GM08714 (cell line): ENCODE data around the gene XPR1.
"Not testable (repeated sequence)": the region's sequence is repeated elsewhere in the genome, so short reads cannot be mapped to it uniquely, and the experiment has no call there.

Source experiments
- H3K4me3 ChIP-seq: fragments of 200-500 bp; sonication (Bioruptor generic); 2 replicates; pipeline ENCODE4 v1.5.1; 2014; ENCODE audit warnings: mild to moderate bottlenecking, low read length, inconsistent platforms
- ZNF274 ChIP-seq: IDR thresholded peaks from 2 replicates; pipeline ENCODE4 v1.6.1; 2012; ENCODE audit warnings: mild to moderate bottlenecking, low read depth, low read length

Gene XPR1

DNA sequence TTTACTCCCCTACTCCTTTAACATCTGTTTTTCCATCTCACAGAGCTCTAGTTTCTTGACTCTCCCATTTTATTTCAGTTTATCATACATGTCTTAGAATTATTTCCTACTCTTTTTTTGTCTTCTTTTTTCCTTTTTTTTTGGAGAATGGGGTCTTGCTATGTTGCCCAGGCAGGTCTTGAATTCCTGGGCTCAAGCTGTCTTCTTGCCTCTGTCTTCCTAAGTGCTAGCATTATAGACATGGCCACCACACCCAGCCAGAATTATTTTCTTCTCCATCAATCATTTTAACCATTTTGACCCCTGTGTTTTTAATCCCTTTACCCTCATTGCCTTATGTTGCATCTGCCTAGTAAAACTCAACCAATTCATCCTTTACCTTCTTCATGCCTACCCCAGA lies 157.6 kb downstream of the XPR1 start:
- H3K4me3 ChIP-seq: no peak overlapping the region
- TF ChIP-seq ZNF274: no peak

DNA sequence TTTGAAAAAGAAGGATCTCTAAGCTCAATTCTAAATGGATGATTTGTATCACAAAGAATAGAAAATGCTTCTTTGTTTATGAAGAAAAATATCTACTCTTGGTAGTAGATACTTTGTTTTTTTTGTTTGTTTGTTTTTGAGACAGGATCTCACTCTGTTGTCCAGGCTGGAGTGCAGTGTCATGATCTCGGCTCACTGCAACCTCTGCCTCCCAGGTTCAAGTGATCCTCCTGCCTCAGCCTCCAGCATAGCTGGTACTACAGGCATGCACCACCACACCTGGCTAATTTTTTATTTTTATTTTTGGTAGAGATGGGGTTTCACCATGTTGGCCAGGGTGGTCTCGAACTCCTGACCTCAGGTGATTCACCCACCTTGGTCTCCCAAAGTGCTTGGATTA lies 159.3 kb downstream of the XPR1 start:
- H3K4me3 ChIP-seq: not testable (repeated sequence)

DNA sequence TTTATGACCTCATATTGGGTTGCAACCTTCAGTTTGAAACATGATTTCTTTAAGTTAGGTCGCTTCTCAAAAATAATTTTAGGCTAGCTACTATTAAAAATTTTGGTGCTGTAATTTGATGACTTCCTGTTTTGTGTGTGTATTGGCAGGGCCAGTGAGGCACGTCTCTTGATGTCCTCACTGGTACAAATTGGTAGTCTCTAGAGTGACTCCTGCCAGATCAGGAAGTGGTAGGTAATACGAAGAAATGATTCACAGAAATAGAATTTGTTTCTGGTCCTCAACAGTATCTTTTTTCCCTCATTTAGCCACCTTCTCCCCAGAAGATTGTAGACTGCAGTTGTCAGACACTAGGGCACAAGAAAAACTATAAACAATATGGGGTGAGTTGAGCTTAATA lies 160.0 kb downstream of the XPR1 start:
- H3K4me3 ChIP-seq: no peak overlapping the region
- no peak for TF ChIP-seq ZNF274

DNA sequence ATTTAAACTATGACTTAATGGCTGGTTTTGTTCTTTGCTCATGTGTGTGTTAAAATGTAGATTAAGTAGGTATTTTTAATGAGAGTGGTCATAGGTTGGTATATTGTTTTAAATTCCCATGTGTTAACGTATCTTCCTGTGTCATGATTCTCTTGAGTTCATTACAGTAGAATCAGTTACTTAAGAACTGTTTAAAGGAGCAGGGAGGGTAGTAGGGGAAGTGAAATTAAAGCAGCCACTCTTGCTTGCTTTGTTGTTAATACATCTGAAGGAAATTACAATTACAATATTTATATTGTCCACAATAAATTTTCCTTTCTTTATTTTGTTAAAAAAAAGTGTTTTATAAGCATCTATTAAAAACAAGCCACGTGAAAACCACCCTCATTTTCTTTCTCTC lies 161.6 kb downstream of the XPR1 start:
- H3K4me3 ChIP-seq: no peak overlapping the region
- no peak for TF ChIP-seq ZNF274

DNA sequence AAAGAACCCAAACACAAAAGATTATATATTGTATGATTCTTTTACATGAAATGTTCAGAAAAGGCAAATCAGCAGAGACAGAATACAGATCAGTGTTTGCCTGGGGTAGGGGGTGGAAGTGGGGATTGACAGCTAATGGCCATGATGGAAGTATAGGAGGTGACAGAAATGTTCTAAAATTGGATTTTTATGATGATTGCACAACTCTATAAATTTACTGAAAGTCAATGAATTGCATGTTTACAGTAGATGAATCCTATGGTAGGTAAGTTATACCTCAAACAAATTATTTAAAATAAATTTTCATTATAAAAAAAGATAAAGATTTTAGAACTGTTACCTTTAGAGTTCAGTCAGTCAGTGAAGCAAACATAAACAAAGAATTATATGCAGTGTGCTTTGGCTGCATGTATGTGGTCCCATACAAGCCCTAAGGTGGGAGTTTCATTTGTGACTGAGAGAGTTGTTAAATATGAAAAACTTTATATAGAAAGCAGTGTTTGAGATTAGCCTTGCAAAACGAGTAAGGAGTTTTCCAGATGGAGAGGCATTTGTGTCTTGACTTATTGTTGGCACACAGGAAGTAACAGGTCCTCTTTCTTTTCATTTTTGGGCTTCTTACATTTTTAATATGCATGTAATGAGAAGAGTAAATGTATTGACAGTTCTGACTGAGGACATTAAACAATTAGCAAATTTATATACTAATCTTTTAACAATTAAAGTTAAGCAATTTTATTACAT lies 165.2 kb downstream of the XPR1 start:
- H3K4me3 ChIP-seq: no peak overlapping the region
- TF ChIP-seq ZNF274: no peak

DNA sequence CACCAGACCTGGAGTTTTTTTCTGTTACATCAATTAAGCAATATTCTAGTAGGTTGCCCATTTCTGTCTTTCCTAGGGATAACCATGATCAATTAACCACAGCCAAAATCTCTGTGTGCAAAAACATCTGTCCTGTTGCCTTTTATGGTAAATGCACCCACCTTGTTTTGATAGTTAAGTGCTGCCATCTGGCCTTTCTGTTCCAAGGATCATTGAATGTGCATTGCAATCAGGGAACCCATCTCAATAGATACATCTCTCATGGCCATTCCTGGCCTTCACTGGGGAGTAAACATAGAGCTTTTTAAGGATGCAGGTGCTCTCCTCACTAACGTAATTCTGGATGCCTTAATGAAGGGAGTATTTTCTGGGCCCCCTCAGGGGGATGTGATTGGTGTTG lies 169.1 kb downstream of the XPR1 start:
- H3K4me3 ChIP-seq: no peak overlapping the region
- TF ChIP-seq ZNF274: no peak

DNA sequence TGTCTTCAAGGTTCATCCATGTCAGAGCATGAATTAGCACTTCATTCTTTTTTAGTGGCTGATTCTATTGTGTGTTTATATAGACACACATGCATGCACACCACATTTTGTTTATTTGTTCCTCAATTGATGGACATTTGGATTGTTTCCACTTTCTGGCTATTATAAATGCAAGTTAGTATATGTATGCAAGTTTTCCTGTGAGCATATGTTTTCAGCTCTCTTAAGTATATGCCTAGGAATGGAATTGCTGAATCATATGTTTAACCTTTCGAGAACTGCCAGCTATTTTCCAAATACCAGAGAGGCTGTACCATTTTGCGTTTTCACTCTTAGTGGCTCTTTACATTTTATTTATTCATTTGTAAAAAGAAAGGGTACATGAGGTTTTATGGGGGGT lies 171.0 kb downstream of the XPR1 start:
- no peak overlapping the region for H3K4me3 ChIP-seq
- no peak for TF ChIP-seq ZNF274

DNA sequence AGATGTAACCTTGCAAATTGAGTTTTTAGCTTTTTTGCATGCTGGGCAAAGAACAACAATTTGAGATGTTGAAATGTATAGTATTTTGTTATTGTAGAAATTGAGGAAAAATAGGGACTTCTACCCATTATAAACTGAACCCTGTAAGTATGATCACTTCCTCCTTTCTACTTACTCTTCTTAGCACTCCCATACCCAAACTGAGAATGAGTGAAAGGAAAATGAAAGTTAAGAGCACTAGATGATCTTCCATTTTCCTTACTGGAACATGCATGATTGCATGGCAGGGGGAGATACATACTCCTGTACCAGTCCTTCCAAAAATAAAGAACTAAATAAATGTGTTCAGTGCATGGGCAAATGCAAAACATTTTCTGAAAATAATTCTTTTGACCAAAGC lies 173.5 kb downstream of the XPR1 start:
- no peak for TF ChIP-seq ZNF274
- H3K4me3 ChIP-seq: no peak overlapping the region

DNA sequence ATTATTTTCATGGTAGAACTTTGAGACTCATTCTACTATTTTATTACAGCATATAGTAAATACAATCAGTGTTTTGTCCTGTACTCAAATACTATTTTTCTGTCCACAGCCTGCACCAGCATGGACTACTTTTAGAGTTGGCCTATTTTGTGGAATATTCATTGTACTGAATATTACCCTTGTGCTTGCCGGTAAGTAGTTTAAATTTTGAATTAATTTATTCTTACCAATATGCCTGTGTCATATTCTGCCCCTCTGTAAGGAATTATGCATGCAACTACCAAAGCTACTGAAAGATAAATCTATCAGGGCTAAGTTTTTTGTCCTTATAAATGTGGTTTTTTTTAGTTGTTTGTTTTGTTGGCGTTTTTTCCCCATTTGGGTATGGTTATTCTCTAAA lies 179.5 kb downstream of the XPR1 start:
- no peak for TF ChIP-seq ZNF274
- no peak overlapping the region for H3K4me3 ChIP-seq

DNA sequence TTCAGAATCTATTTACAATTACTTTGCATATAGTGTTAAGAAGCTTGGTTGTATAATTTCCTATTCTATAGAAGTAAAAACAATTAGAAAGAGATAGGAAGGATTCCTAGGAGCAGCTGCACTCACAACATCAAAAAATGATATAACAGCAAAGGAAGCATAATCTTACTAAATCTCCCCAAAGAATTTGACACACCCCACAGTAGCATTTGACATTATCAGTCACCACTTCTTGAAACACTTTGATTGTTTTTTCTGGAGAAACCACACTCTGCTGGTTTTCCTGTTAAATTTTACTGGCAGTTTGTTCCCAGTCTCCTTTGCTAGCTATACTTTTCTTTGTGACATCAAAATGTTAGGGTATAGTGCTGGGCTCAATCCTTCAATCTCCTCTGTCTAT lies 180.1 kb downstream of the XPR1 start:
- no peak for TF ChIP-seq ZNF274
- H3K4me3 ChIP-seq: no peak overlapping the region

DNA sequence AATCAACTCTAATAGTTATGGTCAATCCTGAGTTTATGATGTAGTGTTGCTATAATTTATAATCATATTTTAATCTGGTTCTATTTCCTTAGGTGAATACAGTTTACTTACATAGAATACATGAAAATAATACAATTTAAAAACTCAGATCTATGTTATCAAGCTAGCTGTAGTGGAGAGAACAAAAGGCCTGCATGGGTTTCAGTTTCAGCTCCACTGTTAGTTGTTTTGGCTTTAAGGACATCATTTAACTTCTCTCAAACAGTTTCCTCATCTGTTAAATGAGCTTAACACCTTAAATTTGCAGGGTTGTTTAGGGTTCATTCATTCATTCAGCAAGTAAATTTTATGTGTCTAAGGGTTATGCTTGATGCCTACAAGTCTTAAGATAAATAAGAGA lies 182.4 kb downstream of the XPR1 start:
- no peak overlapping the region for H3K4me3 ChIP-seq
- no peak for TF ChIP-seq ZNF274

DNA sequence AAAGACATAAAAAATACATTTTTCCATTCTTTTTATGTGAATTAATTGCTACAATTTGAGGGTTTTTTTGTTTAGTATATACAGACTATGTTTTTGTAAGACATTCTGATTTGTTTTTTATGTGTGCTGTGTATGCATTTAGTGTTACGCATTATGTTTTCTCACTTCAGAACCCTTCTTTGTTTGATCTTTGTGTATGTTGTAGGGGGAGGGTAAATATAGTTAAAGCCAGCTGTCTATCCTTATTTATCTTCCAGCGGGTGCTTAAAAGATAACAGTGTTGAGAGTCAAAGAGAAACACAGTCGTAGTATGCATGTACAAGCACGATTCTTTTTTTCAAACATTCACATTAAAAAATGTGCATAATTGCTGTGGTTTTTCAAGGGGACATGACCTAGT lies 183.4 kb downstream of the XPR1 start:
- no peak for TF ChIP-seq ZNF274
- H3K4me3 ChIP-seq: no peak overlapping the region

DNA sequence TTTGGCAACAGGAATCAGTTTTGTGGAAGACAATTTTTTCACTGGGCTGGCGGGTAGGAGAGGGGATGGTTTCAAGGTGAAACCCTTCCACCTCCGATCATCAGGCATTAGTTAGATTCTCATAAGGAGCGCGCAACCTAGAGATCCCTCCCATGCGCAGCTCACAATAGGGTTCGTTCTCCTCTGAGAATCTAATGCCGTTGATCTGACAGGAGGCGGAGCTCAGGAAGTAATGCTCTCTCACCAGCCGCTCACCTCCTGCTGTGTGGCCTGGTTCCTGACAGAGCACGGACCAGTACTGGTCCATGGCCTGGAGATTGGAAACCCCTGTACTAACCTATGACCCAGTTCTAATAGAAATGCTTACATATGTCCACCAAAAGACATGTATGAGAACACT lies 184.3 kb downstream of the XPR1 start:
- no peak overlapping the region for H3K4me3 ChIP-seq
- TF ChIP-seq ZNF274: no peak

DNA sequence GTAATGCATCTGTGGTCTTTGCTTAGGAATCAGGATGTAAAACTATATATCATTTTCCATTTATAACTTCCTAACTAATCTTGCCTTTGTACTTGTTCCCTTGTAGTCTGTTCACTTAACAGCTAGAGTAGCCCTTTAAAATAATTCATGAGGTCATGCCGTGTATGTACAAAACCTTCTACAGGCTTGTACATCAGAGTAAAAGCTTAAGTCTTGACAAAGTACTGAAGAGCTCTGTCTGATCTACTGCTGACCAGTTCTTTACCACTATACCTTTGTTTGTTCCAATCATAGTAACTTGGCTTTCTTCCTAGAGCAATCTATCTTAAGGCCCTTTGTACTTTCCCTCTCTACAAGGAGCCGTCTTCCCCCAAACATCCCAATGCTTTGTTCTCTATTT lies 190.1 kb downstream of the XPR1 start:
- H3K4me3 ChIP-seq: no peak overlapping the region
- TF ChIP-seq ZNF274: no peak

DNA sequence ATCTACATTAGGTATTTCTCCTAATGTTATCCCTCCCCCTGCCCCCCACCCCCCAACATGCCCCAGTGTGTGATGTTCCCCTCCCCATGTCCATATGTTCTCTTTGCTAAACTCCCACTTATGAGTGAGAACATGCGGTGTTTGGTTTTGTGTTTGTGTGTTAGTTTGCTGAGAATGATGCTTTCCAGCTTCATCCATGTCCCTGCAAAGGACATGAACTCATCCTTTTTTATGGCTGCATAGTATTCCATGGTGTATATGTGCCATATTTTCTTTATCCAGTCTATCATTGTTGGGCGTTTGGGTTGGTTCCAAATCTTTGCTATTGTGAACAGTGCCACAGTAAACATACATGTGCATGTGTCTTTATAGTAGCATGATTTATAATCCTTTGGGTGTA lies 199.7 kb downstream of the XPR1 start:
- H3K4me3 ChIP-seq: not testable (repeated sequence)

DNA sequence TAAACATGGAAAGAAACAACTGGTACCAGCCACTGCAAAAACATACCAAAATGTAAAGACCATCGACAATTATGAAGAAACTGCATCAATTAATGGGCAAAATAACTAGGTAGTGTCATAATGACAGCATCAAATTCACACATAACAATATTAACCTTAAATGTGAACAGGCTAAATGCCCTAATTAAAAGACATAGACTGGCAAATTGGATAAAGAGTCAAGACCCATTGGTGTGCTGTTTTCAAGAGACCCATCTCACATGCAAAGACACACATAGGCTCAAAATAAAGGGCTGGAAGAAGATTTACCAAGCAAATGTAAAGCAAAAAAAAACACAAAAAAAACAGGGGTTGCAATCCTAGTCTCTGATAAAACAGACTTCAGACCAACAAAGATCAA lies 201.4 kb downstream of the XPR1 start:
- H3K4me3 ChIP-seq: not testable (repeated sequence)

DNA sequence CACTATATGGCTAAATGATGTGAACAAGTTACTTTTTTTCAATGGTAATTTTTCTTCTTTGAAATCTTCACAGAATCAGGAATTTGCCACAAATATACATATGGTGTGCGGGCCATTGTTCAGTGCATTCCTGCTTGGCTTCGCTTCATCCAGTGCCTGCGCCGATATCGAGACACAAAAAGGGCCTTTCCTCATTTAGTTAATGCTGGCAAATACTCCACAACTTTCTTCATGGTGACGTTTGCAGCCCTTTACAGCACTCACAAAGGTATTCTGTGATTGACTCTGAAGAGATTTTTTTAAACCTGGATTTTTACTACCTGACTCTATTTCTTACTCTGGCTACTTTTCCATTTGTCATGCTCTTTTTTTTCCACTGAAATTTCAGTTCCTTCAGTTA lies 204.6 kb downstream of the XPR1 start:
- TF ChIP-seq ZNF274: no peak

DNA sequence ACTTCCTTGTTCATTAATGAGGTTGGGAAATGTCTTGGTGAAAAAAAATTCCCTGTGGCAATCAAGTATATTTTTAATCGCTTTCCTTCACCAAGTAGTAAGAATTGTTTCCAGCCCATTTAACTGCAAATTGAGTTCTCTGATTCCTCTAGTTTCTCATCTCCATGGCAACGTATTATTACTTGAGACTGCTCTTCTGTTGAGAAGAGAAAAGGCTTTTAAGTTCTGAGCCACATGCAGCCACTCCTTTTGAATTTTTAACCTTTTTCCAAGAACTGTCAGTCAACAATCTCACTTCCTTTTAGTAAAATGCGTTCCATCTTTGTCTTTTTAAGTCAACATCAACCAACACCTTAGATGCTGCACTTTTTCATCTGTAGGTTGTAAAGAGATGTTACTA lies 205.2 kb downstream of the XPR1 start:
- no peak overlapping the region for H3K4me3 ChIP-seq
- TF ChIP-seq ZNF274: no peak

More for the DNA sequence above, 204.6 kb downstream of the XPR1 start:
- H3K4me3 ChIP-seq: no peak overlapping the region
